Muscle of leg (tissue), 16 donors: Measurements from ENCODE around the gene USP51. TPM values are rescaled to one million over a fixed set of nuclear protein-coding genes. Genes with fewer than 3 reads are reported as not detected.
A peak's percentile ranks its signal among the peaks of the same experiment; 100 is the strongest.
"Not testable (repeated sequence)": the region's sequence is repeated elsewhere in the genome, so short reads cannot be mapped to it uniquely, and the experiment has no call there.

Experiments
- DNase-seq: peaks from one replicate; pipeline ENCODE4 v3.0.0; 2013
- H3K27ac ChIP-seq: one replicate; pipeline ENCODE4 v1.5.1; 2013; ENCODE audit warnings: mild to moderate bottlenecking, low read length, control low read depth
- H3K27me3 ChIP-seq: one replicate; pipeline ENCODE4 v1.6.1; 2013; ENCODE audit warnings: low read length; ENCODE audit not compliant: control insufficient read depth, insufficient read depth
- H3K36me3 ChIP-seq: one replicate; pipeline ENCODE4 v1.6.1; 2013; ENCODE audit warnings: low read length; ENCODE audit not compliant: control insufficient read depth, insufficient read depth
- H3K4me1 ChIP-seq: one replicate; pipeline ENCODE4 v1.6.1; 2013; ENCODE audit warnings: low read length; ENCODE audit not compliant: control insufficient read depth, insufficient read depth
- H3K4me3 ChIP-seq: one replicate; pipeline ENCODE4 v1.5.1; 2013; ENCODE audit warnings: low read length, control low read depth
- H3K9me3 ChIP-seq: replicated peaks from 2 replicates; pipeline ENCODE4 v1.6.1; 2013; ENCODE audit warnings: low read depth, low read length; ENCODE audit not compliant: control insufficient read depth
- WGBS: methylation state at CpG from one replicate; pipeline ENCODE4 v1.1.5; 2013; ENCODE audit warnings: missing lambda C conversion rate; ENCODE audit not compliant: insufficient coverage; 5-methylcytosine and 5-hydroxymethylcytosine counted together
- long read RNA-seq, 11 donors: transcript quantifications; one replicate each; lab custom pipeline, GENCODE V29; 2026
- polyA plus RNA-seq, 8 donors: library from polyadenylated mRNA; unstranded; fragments of 120-200 nt; gene quantifications; one replicate each; pipeline versions ENCODE4 v1.2.1 to v1.2.3, GENCODE V29; 2013; ENCODE audit warnings: inconsistent platforms in 1 of 8, low replicate concordance in 1 of 8; ENCODE audit not compliant: insufficient read length in 8 of 8, insufficient read depth in 1 of 8
- total RNA-seq: library from RNA; stranded (reverse); fragments of 120-200 nt; gene quantifications from one replicate; pipeline ENCODE4 v1.2.4, GENCODE V29; 2013

The USP51 gene
- 4.1 TPM for total RNA-seq
- polyA plus RNA-seq: 1 to 10 TPM; 3.3 to 3.8 (median 3.5) TPM
- long read RNA-seq, donor 1: 0 reads
- long read RNA-seq, donor 2: 0 reads
- long read RNA-seq, donor 3: 0 reads
- long read RNA-seq, donor 4: 0 reads
- long read RNA-seq, donor 5: 0 reads
- long read RNA-seq, donor 6: 0 reads
- long read RNA-seq, donor 7: 0 reads
- long read RNA-seq, donor 8, full-length matches to known transcripts: 1 of 1 reads
- long read RNA-seq, donor 8, partial matches to known transcripts: 0 of 1 reads
- long read RNA-seq, donor 8, other reads (novel, unspliced or antisense): 0 of 1 reads
- long read RNA-seq, donor 9: 0 reads
- long read RNA-seq, donor 10: 0 reads
- long read RNA-seq, donor 11: 0 reads

- H3K27me3 ChIP-seq: peaks cover 25% of the 10 kb centered on the region
- peak within 1 kb of the TSS; percentile 95 for H3K27ac ChIP-seq
- WGBS: 23% methylated on average over 32 of the region's 34 CpGs
- H3K4me3 ChIP-seq: peak within 1 kb of the TSS; percentile 72
- H3K9me3 ChIP-seq: no peaks in the 10 kb centered on the region
- peaks cover 3% of the 10 kb centered on the region for H3K4me1 ChIP-seq
- H3K36me3 ChIP-seq: no peaks in the 10 kb centered on the region
- DNase-seq: peak; percentile 74
These were observed at the start of gene USP51 for GRCh38 chrX:55489314-55490009. Gene USP51, minus strand, starts transcription at chrX:55489848. Its CDS starts 909 bp downstream, at chrX:55488939.

- no peak overlapping the region for H3K27ac ChIP-seq
- H3K36me3 ChIP-seq: no peaks in the 10 kb centered on the region
- no CpG with 5 or more reads among the region's 3 CpGs for WGBS
- no peak overlapping the region for H3K4me3 ChIP-seq
- H3K4me1 ChIP-seq: peaks cover 3% of the 10 kb centered on the region
- no peaks in the 10 kb centered on the region for H3K9me3 ChIP-seq
- H3K27me3 ChIP-seq: peaks cover 19% of the 10 kb centered on the region
- peak; percentile 13 for DNase-seq
These were observed 34.8 kb upstream of the USP51 start for GRCh38 chrX:55524487-55524886.

GRCh38 chrX:55523356-55523755 is 33.7 kb upstream of the USP51 start:
- Histone ChIP-seq H3K36me3 (no peaks in the 10 kb centered on the region), H3K9me3 (no peaks in the 10 kb centered on the region), H3K27me3 (peaks cover 19% of the 10 kb centered on the region), H3K4me3 (no peak overlapping the region), H3K4me1 (peaks cover 3% of the 10 kb centered on the region), H3K27ac (no peak overlapping the region)
- WGBS: 63% methylated on average over 1 of the region's 1 CpG
- DNase-seq: no peak

- Histone ChIP-seq H3K4me1 (peaks cover 3% of the 10 kb centered on the region), H3K27ac (peak overlapping the region; percentile 55), H3K27me3 (peaks cover 19% of the 10 kb centered on the region), H3K4me3 (no peak overlapping the region), H3K36me3 (no peaks in the 10 kb centered on the region), H3K9me3 (no peaks in the 10 kb centered on the region)
- 59% methylated on average over 11 of the region's 17 CpGs for WGBS
- peak; percentile 11 for DNase-seq
These were observed 33.1 kb upstream of the USP51 start for GRCh38 chrX:55522596-55523276.

- H3K27ac ChIP-seq: no peak overlapping the region
These were observed 32.0 kb upstream of the USP51 start for GRCh38 chrX:55521687-55522086.

GRCh38 chrX:55516794-55517481 is 27.3 kb upstream of the USP51 start:
- not testable (repeated sequence) for H3K4me3 ChIP-seq, H3K27me3 ChIP-seq, H3K36me3 ChIP-seq, DNase-seq, H3K9me3 ChIP-seq, H3K4me1 ChIP-seq, H3K27ac ChIP-seq
- no CpG with 5 or more reads among the region's 10 CpGs for WGBS

More at GRCh38 chrX:55521687-55522086, 32.0 kb upstream of the USP51 start:
- Histone ChIP-seq H3K4me1 (peaks cover 3% of the 10 kb centered on the region), H3K4me3 (no peak overlapping the region), H3K9me3 (no peaks in the 10 kb centered on the region), H3K27me3 (peaks cover 15% of the 10 kb centered on the region), H3K36me3 (no peaks in the 10 kb centered on the region)
- no peak for DNase-seq
- 82% methylated on average over 3 of the region's 3 CpGs for WGBS

GRCh38 chrX:55513045-55513737 is 23.5 kb upstream of the USP51 start:
- not testable (repeated sequence) for H3K9me3 ChIP-seq, DNase-seq, H3K36me3 ChIP-seq, H3K4me3 ChIP-seq, H3K4me1 ChIP-seq, H3K27ac ChIP-seq, H3K27me3 ChIP-seq
- no CpG with 5 or more reads among the region's 6 CpGs for WGBS

GRCh38 chrX:55508410-55509152 is 18.9 kb upstream of the USP51 start:
- H3K27me3 ChIP-seq, H3K27ac ChIP-seq, DNase-seq, H3K36me3 ChIP-seq, H3K4me1 ChIP-seq, H3K4me3 ChIP-seq, H3K9me3 ChIP-seq: not testable (repeated sequence)
- no CpG with 5 or more reads among the region's 10 CpGs for WGBS

- H3K4me1 ChIP-seq, DNase-seq, H3K4me3 ChIP-seq, H3K27ac ChIP-seq, H3K27me3 ChIP-seq, H3K9me3 ChIP-seq, H3K36me3 ChIP-seq: not testable (repeated sequence)
- no CpG with 5 or more reads among the region's 5 CpGs for WGBS
These were observed 18.1 kb upstream of the USP51 start for GRCh38 chrX:55507699-55508098.
